GF-D8 (cell line): ENCODE results near the gene TSPOAP1.

Experiments
- DNase-seq: peaks from one replicate; lab custom pipeline; 2025; lab: John Stamatoyannopoulos, UW

Gene TSPOAP1

GRCh38 chr17:58277802-58278595, 50.6 kb downstream of the TSPOAP1 start:
- no peak for DNase-seq

- peak; percentile 49 for DNase-seq
These were observed 51.3 kb downstream of the TSPOAP1 start for GRCh38 chr17:58277107-58277801.

- no peak for DNase-seq
These were observed 52.2 kb downstream of the TSPOAP1 start for GRCh38 chr17:58276423-58276822.

- DNase-seq: no peak
These were observed 53.2 kb downstream of the TSPOAP1 start for GRCh38 chr17:58275417-58275816.

GRCh38 chr17:58273453-58274104, 55.0 kb downstream of the TSPOAP1 start:
- DNase-seq: no peak

- no peak for DNase-seq
These were observed 56.0 kb downstream of the TSPOAP1 start for GRCh38 chr17:58272367-58273280.

GRCh38 chr17:58271216-58271931, 57.2 kb downstream of the TSPOAP1 start:
- DNase-seq: no peak

- DNase-seq: no peak
These were observed 57.9 kb downstream of the TSPOAP1 start for GRCh38 chr17:58270476-58271215.

GRCh38 chr17:58269557-58270291, 58.9 kb downstream of the TSPOAP1 start:
- DNase-seq: no peak

- DNase-seq: no peak
These were observed 59.6 kb downstream of the TSPOAP1 start for GRCh38 chr17:58268774-58269556.

GRCh38 chr17:58268326-58268725, 60.3 kb downstream of the TSPOAP1 start:
- no peak for DNase-seq

- no peak for DNase-seq
These were observed 61.0 kb downstream of the TSPOAP1 start for GRCh38 chr17:58267347-58268324.

GRCh38 chr17:58265902-58266875, 62.4 kb downstream of the TSPOAP1 start:
- DNase-seq: no peak

GRCh38 chr17:58265271-58265670, 63.3 kb downstream of the TSPOAP1 start:
- no peak for DNase-seq

GRCh38 chr17:58264407-58265103, 64.0 kb downstream of the TSPOAP1 start:
- DNase-seq: no peak

GRCh38 chr17:58263773-58264172, 64.8 kb downstream of the TSPOAP1 start:
- no peak for DNase-seq
